Measurements from ENCODE around the gene ARL15.

DNA sequence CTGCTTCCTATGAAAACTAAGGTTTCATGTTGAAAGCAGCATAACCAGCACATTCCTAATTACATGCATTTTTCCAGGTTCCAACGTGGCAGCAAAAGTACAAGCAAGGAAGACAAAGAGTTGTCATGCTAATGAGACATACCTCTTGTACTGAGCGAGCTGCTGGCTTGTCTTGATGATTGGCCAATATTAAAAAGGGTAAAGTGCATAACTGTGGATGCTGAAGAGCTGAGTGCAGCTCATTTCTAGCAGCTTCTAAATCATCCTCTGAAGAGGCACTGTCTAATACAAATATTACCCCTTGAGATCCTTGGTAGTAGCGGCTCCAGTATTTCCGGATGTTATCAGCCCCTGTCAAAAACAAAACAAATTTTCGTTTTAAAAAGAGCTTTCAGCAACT, 197.3 kb downstream of the ARL15 start:
- TF ChIP-seq, protein P1, sequence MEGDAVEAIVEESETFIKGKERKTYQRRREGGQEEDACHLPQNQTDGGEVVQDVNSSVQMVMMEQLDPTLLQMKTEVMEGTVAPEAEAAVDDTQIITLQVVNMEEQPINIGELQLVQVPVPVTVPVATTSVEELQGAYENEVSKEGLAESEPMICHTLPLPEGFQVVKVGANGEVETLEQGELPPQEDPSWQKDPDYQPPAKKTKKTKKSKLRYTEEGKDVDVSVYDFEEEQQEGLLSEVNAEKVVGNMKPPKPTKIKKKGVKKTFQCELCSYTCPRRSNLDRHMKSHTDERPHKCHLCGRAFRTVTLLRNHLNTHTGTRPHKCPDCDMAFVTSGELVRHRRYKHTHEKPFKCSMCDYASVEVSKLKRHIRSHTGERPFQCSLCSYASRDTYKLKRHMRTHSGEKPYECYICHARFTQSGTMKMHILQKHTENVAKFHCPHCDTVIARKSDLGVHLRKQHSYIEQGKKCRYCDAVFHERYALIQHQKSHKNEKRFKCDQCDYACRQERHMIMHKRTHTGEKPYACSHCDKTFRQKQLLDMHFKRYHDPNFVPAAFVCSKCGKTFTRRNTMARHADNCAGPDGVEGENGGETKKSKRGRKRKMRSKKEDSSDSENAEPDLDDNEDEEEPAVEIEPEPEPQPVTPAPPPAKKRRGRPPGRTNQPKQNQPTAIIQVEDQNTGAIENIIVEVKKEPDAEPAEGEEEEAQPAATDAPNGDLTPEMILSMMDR (IDR thresholded peaks at IDR 0.05), result no peak
- TF ChIP-seq POLR2A (IDR thresholded peaks at IDR 0.05), result no peak
- TF ChIP-seq EP300 (IDR thresholded peaks at IDR 0.05), result no peak

Measured in upper lobe of left lung (tissue), 4 donors.